ENCODE results near the gene PLSCR5.

DNA sequence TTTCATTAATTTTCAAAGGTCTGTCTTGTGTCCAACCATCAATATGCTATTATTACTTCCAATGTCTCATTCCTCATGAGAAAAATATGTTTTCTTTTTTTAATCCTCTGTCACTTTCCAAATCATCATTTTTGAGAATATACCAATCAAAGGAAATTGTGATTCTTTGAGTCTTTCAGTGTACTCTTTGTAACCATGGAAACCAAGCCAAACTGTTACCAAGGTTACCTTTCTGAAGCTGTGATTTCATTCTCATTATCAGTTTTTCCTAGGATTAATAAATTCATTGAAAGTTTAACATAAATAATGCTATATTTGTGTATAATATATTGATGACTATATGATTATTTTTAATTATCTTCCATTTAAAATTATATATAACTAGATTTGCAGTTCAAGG is 16.6 kb upstream of the PLSCR5 start:
- TF ChIP-seq, protein P1, sequence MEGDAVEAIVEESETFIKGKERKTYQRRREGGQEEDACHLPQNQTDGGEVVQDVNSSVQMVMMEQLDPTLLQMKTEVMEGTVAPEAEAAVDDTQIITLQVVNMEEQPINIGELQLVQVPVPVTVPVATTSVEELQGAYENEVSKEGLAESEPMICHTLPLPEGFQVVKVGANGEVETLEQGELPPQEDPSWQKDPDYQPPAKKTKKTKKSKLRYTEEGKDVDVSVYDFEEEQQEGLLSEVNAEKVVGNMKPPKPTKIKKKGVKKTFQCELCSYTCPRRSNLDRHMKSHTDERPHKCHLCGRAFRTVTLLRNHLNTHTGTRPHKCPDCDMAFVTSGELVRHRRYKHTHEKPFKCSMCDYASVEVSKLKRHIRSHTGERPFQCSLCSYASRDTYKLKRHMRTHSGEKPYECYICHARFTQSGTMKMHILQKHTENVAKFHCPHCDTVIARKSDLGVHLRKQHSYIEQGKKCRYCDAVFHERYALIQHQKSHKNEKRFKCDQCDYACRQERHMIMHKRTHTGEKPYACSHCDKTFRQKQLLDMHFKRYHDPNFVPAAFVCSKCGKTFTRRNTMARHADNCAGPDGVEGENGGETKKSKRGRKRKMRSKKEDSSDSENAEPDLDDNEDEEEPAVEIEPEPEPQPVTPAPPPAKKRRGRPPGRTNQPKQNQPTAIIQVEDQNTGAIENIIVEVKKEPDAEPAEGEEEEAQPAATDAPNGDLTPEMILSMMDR (IDR thresholded peaks at IDR 0.05): no peak
- TF ChIP-seq EP300 (IDR thresholded peaks at IDR 0.05; ENCODE audit: low read depth): no peak
- no peak for TF ChIP-seq POLR2A (IDR thresholded peaks at IDR 0.05)

Data from transverse colon (tissue), 3 donors.